Ovary (tissue), 9 donors: ENCODE measurements around the gene B4GALT7. TPM values are rescaled to one million over a fixed set of nuclear protein-coding genes. Genes with fewer than 3 reads are reported as not detected.

Experiments
- DNase-seq, 5 donors: peaks; one replicate each; pipeline ENCODE4 v3.0.0-alpha.2; 2019 to 2020
- H3K27ac ChIP-seq, 2 donors: fragments of 200-600 bp; one replicate each; pipeline versions ENCODE4 v1.5.1 to v1.8.0; 2019 to 2022
- H3K27me3 ChIP-seq: fragments of 200-600 bp; one replicate; pipeline ENCODE4 v1.8.0; 2022
- H3K36me3 ChIP-seq: fragments of 200-600 bp; sonication (generic); one replicate; pipeline ENCODE4 v1.5.1; 2019
- H3K4me1 ChIP-seq: one replicate; pipeline ENCODE4 v1.8.1; 2013; ENCODE audit warnings: mild to moderate bottlenecking, moderate library complexity; ENCODE audit not compliant: insufficient read depth
- H3K4me3 ChIP-seq: fragments of 200-600 bp; sonication (generic); one replicate; pipeline ENCODE4 v1.5.1; 2017
- H3K9me3 ChIP-seq, 2 donors: fragments of 200-600 bp in 1 of 2; sonication (generic) in 1 of 2; one replicate each; pipeline versions ENCODE4 v1.5.1 to v1.8.1; 2013 to 2019; ENCODE audit warnings: mild to moderate bottlenecking in 1 of 2, moderate library complexity in 1 of 2
- EP300 ChIP-seq: sonication (generic); formaldehyde crosslinking; IDR thresholded peaks from one replicate; pipeline ENCODE4 v1.6.1; 2017; ENCODE audit warnings: antibody characterized with exemption
- POLR2A ChIP-seq: fragments of 450-650 bp; IDR thresholded peaks from one replicate; pipeline ENCODE4 v1.6.1; 2017; ENCODE audit warnings: antibody characterized with exemption, mild to moderate bottlenecking, moderate library complexity
- WGBS, 3 donors: extraction: QIAGEN DNeasy Blood & Tissue Kit in 1 of 3; methylation state at CpG; one replicate each; pipeline versions ENCODE4 v1.1.5 to v1.1.7; 2013 to 2017; 5-methylcytosine and 5-hydroxymethylcytosine counted together
- intact Hi-C, 4 donors: fragments of 100-400 bp; cut with DNase I; formaldehyde crosslinking; loops; one replicate each; pipeline versions ENCODE4 v1.11.0 to v1.15.1; 2022 to 2023
- polyA plus RNA-seq, 2 donors: library from polyadenylated mRNA; stranded (reverse); fragments of 200-250 nt in 1 of 2; fragments of 350-450 nt in 1 of 2; fragmentation: Illumina TruSeq in 1 of 2; extraction: RNeasy Lipid Tissue Mini Kit (QIAGEN cat#74804) in 1 of 2; gene quantifications; one replicate each; pipeline ENCODE4 v1.2.3, GENCODE V29; 2013 to 2014
- total RNA-seq, 7 donors: library from RNA; depleted of rRNA in 2 of 7; stranded (reverse); fragments of >200 nt in 2 of 7; fragmentation: NEBNext Ultra II Directional in 3 of 7; extraction: Animal tissue kit (Norgen Biotek cat#: 25700) in 3 of 7; gene quantifications; one replicate each; pipeline versions ENCODE4 v1.1.0 to v1.2.4, GENCODE V29; 2016 to 2023
- TF ChIP-seq, protein P1 (sequence below), 3 donors: fragments of 450-650 bp in 2 of 3; fragments of 200-600 bp in 1 of 3; IDR thresholded peaks; one replicate each; pipeline versions ENCODE4 v1.5.1 to v1.8.0; 2016 to 2022; ENCODE audit warnings: antibody characterized with exemption in 3 of 3, mild to moderate bottlenecking in 1 of 3
- donor health status: DM: no; HTN: no; CAD: no; lungs with moderate emphysema.
- donor health status: DM: no; HTN: no; CAD: no.
- donor health status: Bipolar disorder and iron deficiency.
- donor health status: DM: yes; HTN: yes; CAD: no.
- donor health status: DM: no; HTN: no; CAD: no.
- donor health status: DM: yes; HTN: yes; CAD: no.

B4GALT7 gene
- total and polyA plus RNA-seq, 9 donors, result 8.5 to 40.0 (median 27.2) TPM

DNA sequence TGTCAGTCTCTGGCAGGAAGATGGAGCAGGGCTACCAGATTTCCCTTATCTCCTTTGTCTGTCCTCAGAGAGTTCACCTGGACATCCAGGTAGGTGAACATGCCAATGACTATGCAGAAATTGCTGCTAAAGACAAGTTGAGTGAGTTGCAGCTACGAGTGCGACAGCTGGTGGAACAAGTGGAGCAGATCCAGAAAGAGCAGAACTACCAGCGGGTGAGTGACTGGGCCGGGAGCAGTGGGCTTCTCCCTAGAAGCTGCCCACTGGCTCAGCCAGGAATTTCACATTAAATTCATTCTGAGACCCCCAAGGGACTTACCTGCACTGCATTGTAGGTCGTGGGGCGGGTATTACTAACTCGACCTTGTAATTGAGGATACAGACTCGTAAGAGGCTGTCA is 5.9 kb upstream of the B4GALT7 start:
- H3K4me1 ChIP-seq, result peaks cover 1% of the 10 kb centered on the region
- H3K27ac ChIP-seq, result no peak overlapping the region
- no peaks in the 10 kb centered on the region for H3K9me3 ChIP-seq
- TF ChIP-seq, protein P1, sequence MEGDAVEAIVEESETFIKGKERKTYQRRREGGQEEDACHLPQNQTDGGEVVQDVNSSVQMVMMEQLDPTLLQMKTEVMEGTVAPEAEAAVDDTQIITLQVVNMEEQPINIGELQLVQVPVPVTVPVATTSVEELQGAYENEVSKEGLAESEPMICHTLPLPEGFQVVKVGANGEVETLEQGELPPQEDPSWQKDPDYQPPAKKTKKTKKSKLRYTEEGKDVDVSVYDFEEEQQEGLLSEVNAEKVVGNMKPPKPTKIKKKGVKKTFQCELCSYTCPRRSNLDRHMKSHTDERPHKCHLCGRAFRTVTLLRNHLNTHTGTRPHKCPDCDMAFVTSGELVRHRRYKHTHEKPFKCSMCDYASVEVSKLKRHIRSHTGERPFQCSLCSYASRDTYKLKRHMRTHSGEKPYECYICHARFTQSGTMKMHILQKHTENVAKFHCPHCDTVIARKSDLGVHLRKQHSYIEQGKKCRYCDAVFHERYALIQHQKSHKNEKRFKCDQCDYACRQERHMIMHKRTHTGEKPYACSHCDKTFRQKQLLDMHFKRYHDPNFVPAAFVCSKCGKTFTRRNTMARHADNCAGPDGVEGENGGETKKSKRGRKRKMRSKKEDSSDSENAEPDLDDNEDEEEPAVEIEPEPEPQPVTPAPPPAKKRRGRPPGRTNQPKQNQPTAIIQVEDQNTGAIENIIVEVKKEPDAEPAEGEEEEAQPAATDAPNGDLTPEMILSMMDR (IDR thresholded peaks at IDR 0.05), result no peak
- no peak for TF ChIP-seq POLR2A
- no peak for TF ChIP-seq EP300
- H3K27me3 ChIP-seq, result no peaks in the 10 kb centered on the region
- WGBS, 3 donors, result 85 to 93% (median 92%) methylated on average over 8 of the region's 8 CpGs
- intact Hi-C loops, result no loop called here
- DNase-seq, result no peak
- H3K36me3 ChIP-seq, result no peaks in the 10 kb centered on the region
- H3K4me3 ChIP-seq, result no peak overlapping the region

DNA sequence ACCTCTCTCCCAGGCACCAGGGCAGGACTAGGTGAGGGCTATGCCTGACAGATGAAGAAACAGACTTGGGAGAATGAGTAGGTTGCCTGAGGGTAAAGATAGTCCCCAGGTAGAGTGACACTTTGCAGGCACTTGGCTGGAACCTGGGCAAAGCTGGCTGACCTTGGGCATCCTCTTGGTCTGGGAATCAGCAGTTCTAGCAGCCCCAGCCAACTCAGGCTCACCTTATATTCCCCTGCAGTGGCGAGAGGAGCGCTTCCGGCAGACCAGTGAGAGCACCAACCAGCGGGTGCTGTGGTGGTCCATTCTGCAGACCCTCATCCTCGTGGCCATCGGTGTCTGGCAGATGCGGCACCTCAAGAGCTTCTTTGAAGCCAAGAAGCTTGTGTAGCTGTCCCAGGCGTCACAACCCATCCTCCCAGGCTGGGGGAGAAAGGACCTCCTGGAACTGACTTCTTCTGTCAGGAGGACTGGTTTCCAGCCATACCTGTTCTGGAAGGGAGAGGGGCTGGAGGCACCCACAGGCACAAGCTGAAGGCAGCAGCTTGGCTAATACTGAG is 4.8 kb upstream of the B4GALT7 start:
- WGBS, 3 donors, result 90 to 96% (median 96%) methylated on average over 8 of the region's 8 CpGs

DNA sequence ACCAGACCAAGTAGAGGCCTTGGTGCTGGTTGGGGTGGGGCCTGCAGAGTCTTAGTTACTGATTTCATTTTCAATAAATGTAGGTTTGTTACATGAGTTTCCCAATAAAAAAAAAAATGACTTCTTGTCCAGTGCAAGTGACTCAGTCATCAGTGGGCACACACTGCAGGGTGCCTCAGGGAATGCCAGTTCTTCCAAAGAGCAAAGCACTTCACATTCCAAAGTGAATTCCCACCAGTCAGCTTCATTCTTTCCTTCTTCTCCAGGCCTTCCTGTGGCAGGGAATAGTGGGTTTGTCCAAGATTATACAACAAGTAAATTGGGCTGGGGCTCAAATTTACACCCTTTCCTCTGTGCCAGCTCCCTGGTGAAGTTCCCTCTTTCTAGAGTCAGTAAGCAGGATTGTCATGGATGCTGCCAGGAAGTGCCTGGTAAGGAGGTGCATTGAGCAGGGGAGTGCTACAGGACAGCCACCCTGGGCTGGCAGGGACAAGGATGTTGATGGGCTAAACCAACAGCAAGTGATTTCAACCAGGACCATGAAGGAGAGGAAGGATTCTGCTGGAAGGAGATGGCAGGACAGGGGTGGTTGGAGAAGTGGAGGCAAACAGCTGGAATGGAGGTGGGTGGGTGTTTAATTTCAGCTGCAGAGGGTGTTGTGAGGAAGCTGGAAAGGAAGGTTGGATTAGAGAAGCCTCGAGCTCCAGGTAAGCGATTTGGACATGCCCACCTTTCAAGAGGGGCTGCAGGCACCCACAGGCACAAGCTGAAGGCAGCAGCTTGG is 3.7 kb upstream of the B4GALT7 start:
- H3K27ac ChIP-seq, result no peak overlapping the region
- TF ChIP-seq, protein P1 (IDR thresholded peaks at IDR 0.05), result no peak
- TF ChIP-seq EP300, result no peak
- no peak for TF ChIP-seq POLR2A
- intact Hi-C loops, result loop anchor here in 1 of 4 donors (5.0 kb wide), 1 partner anchor 546 kb away; no protein-coding TSS in a partner anchor
- no peak for DNase-seq
- H3K36me3 ChIP-seq, result no peaks in the 10 kb centered on the region
- 89 to 96% (median 90%) methylated on average over 2 of the region's 2 CpGs for WGBS, 3 donors
- H3K9me3 ChIP-seq, result no peaks in the 10 kb centered on the region
- peaks cover 9% of the 10 kb centered on the region for H3K4me1 ChIP-seq
- no peaks in the 10 kb centered on the region for H3K27me3 ChIP-seq
- H3K4me3 ChIP-seq, result no peak overlapping the region

More for the DNA sequence above, 4.8 kb upstream of the B4GALT7 start:
- peaks cover 4% of the 10 kb centered on the region for H3K4me1 ChIP-seq
- no peaks in the 10 kb centered on the region for H3K9me3 ChIP-seq
- TF ChIP-seq POLR2A (no peak), EP300 (no peak)
- TF ChIP-seq, protein P1 (IDR thresholded peaks at IDR 0.05), result no peak
- no peak overlapping the region for H3K27ac ChIP-seq
- H3K4me3 ChIP-seq, result no peak overlapping the region
- no peaks in the 10 kb centered on the region for H3K36me3 ChIP-seq
- intact Hi-C loops, result loop anchor here in 1 of 4 donors (5.0 kb wide), 1 partner anchor 547 kb away; no protein-coding TSS in a partner anchor
- H3K27me3 ChIP-seq, result no peaks in the 10 kb centered on the region
- DNase-seq, result no peak

DNA sequence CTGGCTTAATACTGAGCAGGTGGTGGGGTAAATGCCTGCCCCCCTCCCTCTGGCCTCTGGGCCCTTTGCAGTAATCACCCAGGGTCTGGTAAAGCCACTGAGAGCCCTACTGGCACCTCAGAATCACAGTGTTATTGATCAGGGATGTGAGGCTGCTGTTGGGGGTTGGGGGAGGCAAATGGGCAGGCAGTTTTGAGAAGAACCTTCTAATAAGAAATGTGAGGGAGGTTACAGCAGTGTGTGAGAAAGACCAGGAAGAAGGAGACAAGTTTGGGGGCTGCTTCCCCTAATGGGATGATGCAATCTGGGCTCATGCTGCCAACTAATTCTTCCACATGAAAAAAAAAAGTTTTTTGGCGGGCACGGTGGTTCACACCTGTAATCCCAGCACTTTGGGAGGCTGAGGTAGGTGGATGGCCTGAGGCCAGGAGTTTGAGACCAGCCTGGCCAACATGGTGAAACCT is 3.1 kb upstream of the B4GALT7 start:
- H3K9me3 ChIP-seq, result no peaks in the 10 kb centered on the region

More for the DNA sequence above, 3.1 kb upstream of the B4GALT7 start:
- Histone ChIP-seq H3K27me3 (no peaks in the 10 kb centered on the region), H3K4me1 (peaks cover 9% of the 10 kb centered on the region), H3K4me3 (no peak overlapping the region), H3K27ac (no peak overlapping the region), H3K36me3 (no peaks in the 10 kb centered on the region)
- 86 to 95% (median 89%) methylated on average over 2 of the region's 2 CpGs for WGBS, 3 donors
- no peak for TF ChIP-seq POLR2A
- TF ChIP-seq, protein P1 (IDR thresholded peaks at IDR 0.05), result no peak
- no peak for DNase-seq
- intact Hi-C loops, result loop anchor here in 1 of 4 donors (5.0 kb wide), 1 partner anchor 545 kb away; no protein-coding TSS in a partner anchor
